Adipocyte (in vitro differentiated cells): ENCODE results near the gene PRDM16.
"Not testable (repeated sequence)": the region's sequence is repeated elsewhere in the genome, so short reads cannot be mapped to it uniquely, and the experiment has no call there.

Experiments
- DNase-seq: peaks from one replicate; pipeline ENCODE4 v3.0.0-alpha.2; 2015; ENCODE audit warnings: low read depth
- H3K27me3 ChIP-seq: replicated peaks from 2 replicates; pipeline ENCODE4 v1.7.0; 2013; ENCODE audit warnings: mild to moderate bottlenecking, low read length, moderate library complexity; ENCODE audit not compliant: control insufficient read depth, insufficient read depth
- H3K36me3 ChIP-seq: 2 replicates; pipeline ENCODE4 v1.7.0; 2013; ENCODE audit warnings: low read length, mild to moderate bottlenecking, moderate library complexity; ENCODE audit not compliant: control insufficient read depth, insufficient read depth, severe bottlenecking
- H3K4me1 ChIP-seq: 2 replicates; pipeline ENCODE4 v1.7.0; 2013; ENCODE audit warnings: mild to moderate bottlenecking, low read length, moderate library complexity; ENCODE audit not compliant: control insufficient read depth, insufficient read depth
- H3K4me3 ChIP-seq: 2 replicates; pipeline ENCODE4 v1.7.0; 2013; ENCODE audit warnings: mild to moderate bottlenecking, low read length, moderate library complexity
- H3K9ac ChIP-seq: 2 replicates; pipeline ENCODE4 v1.7.0; 2013; ENCODE audit warnings: mild to moderate bottlenecking, low read length, moderate library complexity
- H3K9me3 ChIP-seq: 2 replicates; pipeline ENCODE4 v1.7.0; 2013; ENCODE audit warnings: mild to moderate bottlenecking, low read length, moderate library complexity; ENCODE audit not compliant: control insufficient read depth

PRDM16 gene

GRCh38 chr1:3080053-3080955 is 11.3 kb downstream of the PRDM16 start:
- Histone ChIP-seq H3K9me3 (no peaks in the 10 kb centered on the region), H3K9ac (no peak overlapping the region), H3K36me3 (no peaks in the 10 kb centered on the region), H3K4me1 (no peaks in the 10 kb centered on the region), H3K27me3 (peaks cover 26% of the 10 kb centered on the region), H3K4me3 (no peak overlapping the region)
- no peak for DNase-seq

GRCh38 chr1:3081171-3081683 is 12.2 kb downstream of the PRDM16 start:
- Histone ChIP-seq H3K4me3 (no peak overlapping the region), H3K36me3 (no peaks in the 10 kb centered on the region), H3K9ac (no peak overlapping the region), H3K4me1 (no peaks in the 10 kb centered on the region), H3K9me3 (no peaks in the 10 kb centered on the region), H3K27me3 (peaks cover 26% of the 10 kb centered on the region)
- no peak for DNase-seq

- no peaks in the 10 kb centered on the region for H3K4me1 ChIP-seq
- no peak for DNase-seq
- H3K36me3 ChIP-seq: no peaks in the 10 kb centered on the region
- H3K9ac ChIP-seq: no peak overlapping the region
- H3K9me3 ChIP-seq: no peaks in the 10 kb centered on the region
- peaks cover 22% of the 10 kb centered on the region for H3K27me3 ChIP-seq
- no peak overlapping the region for H3K4me3 ChIP-seq
Observed at GRCh38 chr1:3082051-3082450, 13.0 kb downstream of the PRDM16 start.

GRCh38 chr1:3082571-3083516 is 13.8 kb downstream of the PRDM16 start:
- Histone ChIP-seq H3K27me3 (peaks cover 16% of the 10 kb centered on the region), H3K9ac (no peak overlapping the region)
- DNase-seq: no peak

GRCh38 chr1:3084154-3084553 is 15.2 kb downstream of the PRDM16 start:
- Histone ChIP-seq H3K4me1 (no peaks in the 10 kb centered on the region), H3K4me3 (no peak overlapping the region), H3K27me3 (peaks cover 16% of the 10 kb centered on the region), H3K36me3 (no peaks in the 10 kb centered on the region), H3K9me3 (no peaks in the 10 kb centered on the region), H3K9ac (no peak overlapping the region)
- DNase-seq: no peak

More at GRCh38 chr1:3082571-3083516, 13.8 kb downstream of the PRDM16 start:
- no peaks in the 10 kb centered on the region for H3K4me1 ChIP-seq
- no peak overlapping the region for H3K4me3 ChIP-seq
- H3K36me3 ChIP-seq: no peaks in the 10 kb centered on the region
- no peaks in the 10 kb centered on the region for H3K9me3 ChIP-seq

- H3K27me3 ChIP-seq: peaks cover 13% of the 10 kb centered on the region
- H3K4me3 ChIP-seq: no peak overlapping the region
- H3K36me3 ChIP-seq: no peaks in the 10 kb centered on the region
- no peak overlapping the region for H3K9ac ChIP-seq
- no peak for DNase-seq
- no peaks in the 10 kb centered on the region for H3K9me3 ChIP-seq
- no peaks in the 10 kb centered on the region for H3K4me1 ChIP-seq
Observed at GRCh38 chr1:3084726-3085125, 15.7 kb downstream of the PRDM16 start.

GRCh38 chr1:3085721-3086120 is 16.7 kb downstream of the PRDM16 start:
- Histone ChIP-seq H3K9ac (no peak overlapping the region), H3K4me1 (no peaks in the 10 kb centered on the region), H3K4me3 (no peak overlapping the region), H3K9me3 (no peaks in the 10 kb centered on the region), H3K36me3 (no peaks in the 10 kb centered on the region), H3K27me3 (peaks cover 10% of the 10 kb centered on the region)
- DNase-seq: no peak

- peaks cover 14% of the 10 kb centered on the region for H3K27me3 ChIP-seq
- H3K9me3 ChIP-seq: no peaks in the 10 kb centered on the region
Observed at GRCh38 chr1:3086272-3086974, 17.4 kb downstream of the PRDM16 start.

GRCh38 chr1:3087049-3087448 is 18.0 kb downstream of the PRDM16 start:
- peaks cover 18% of the 10 kb centered on the region for H3K27me3 ChIP-seq

More at GRCh38 chr1:3086272-3086974, 17.4 kb downstream of the PRDM16 start:
- Histone ChIP-seq H3K4me3 (no peak overlapping the region), H3K36me3 (no peaks in the 10 kb centered on the region), H3K4me1 (no peaks in the 10 kb centered on the region), H3K9ac (no peak overlapping the region)
- no peak for DNase-seq

GRCh38 chr1:3087946-3088668 is 19.1 kb downstream of the PRDM16 start:
- peaks cover 22% of the 10 kb centered on the region for H3K27me3 ChIP-seq
- not testable (repeated sequence) for H3K36me3 ChIP-seq, H3K9me3 ChIP-seq, H3K4me3 ChIP-seq, H3K9ac ChIP-seq, H3K4me1 ChIP-seq, DNase-seq

More at GRCh38 chr1:3087049-3087448, 18.0 kb downstream of the PRDM16 start:
- no peak for DNase-seq
- Histone ChIP-seq H3K4me1 (no peaks in the 10 kb centered on the region), H3K9me3 (no peaks in the 10 kb centered on the region), H3K36me3 (no peaks in the 10 kb centered on the region), H3K4me3 (no peak overlapping the region), H3K9ac (no peak overlapping the region)
